Hepatocyte (in vitro differentiated cells): ENCODE results near the gene ANKDD1B. TPM values are rescaled to one million over a fixed set of nuclear protein-coding genes. Genes with fewer than 3 reads are reported as not detected.

Source experiments
- DNase-seq: peaks from one replicate; pipeline ENCODE4 v3.0.0-alpha.2; 2016; ENCODE audit warnings: low spot score
- H2AFZ ChIP-seq: fragments of 200-600 bp; sonication (generic); 2 replicates; pipeline ENCODE4 v1.6.0; 2016; ENCODE audit warnings: antibody characterized with exemption, mild to moderate bottlenecking
- H3K27ac ChIP-seq: fragments of 200-600 bp; sonication (generic); 2 replicates; pipeline ENCODE4 v1.5.1; 2016; ENCODE audit warnings: mild to moderate bottlenecking
- H3K27me3 ChIP-seq: fragments of 200-600 bp; sonication (generic); 2 replicates; pipeline ENCODE4 v1.6.1; 2016
- H3K36me3 ChIP-seq: fragments of 200-600 bp; sonication (generic); replicated peaks from 2 replicates; pipeline ENCODE4 v1.5.1; 2016; ENCODE audit warnings: low read depth; ENCODE audit not compliant: insufficient read depth
- H3K4me1 ChIP-seq: fragments of 200-600 bp; sonication (generic); 2 replicates; pipeline ENCODE4 v1.5.1; 2016; ENCODE audit warnings: mild to moderate bottlenecking, moderate library complexity; ENCODE audit not compliant: insufficient read depth
- H3K4me2 ChIP-seq: fragments of 200-600 bp; sonication (generic); 2 replicates; pipeline ENCODE4 v1.6.0; 2016
- H3K4me3 ChIP-seq: fragments of 200-600 bp; sonication (generic); 2 replicates; pipeline ENCODE4 v1.5.1; 2016; ENCODE audit warnings: mild to moderate bottlenecking
- H3K79me2 ChIP-seq: fragments of 200-600 bp; sonication (generic); 2 replicates; pipeline ENCODE4 v1.6.0; 2017; ENCODE audit warnings: mild to moderate bottlenecking
- H3K9me2 ChIP-seq: fragments of 200-600 bp; sonication (generic); replicated peaks from 2 replicates; pipeline ENCODE4 v1.6.0; 2017; ENCODE audit warnings: mild to moderate bottlenecking; ENCODE audit not compliant: insufficient read depth
- H3K9me3 ChIP-seq: fragments of 200-600 bp; sonication (generic); 2 replicates; pipeline ENCODE4 v1.5.1; 2016; ENCODE audit warnings: low read depth, mild to moderate bottlenecking
- H4K20me1 ChIP-seq: fragments of 200-600 bp; sonication (generic); 2 replicates; pipeline ENCODE4 v1.6.0; 2016; ENCODE audit warnings: mild to moderate bottlenecking; ENCODE audit not compliant: insufficient read depth, poor library complexity, severe bottlenecking
- EZH2 ChIP-seq: fragments of 200-600 bp; sonication (generic); IDR thresholded peaks from 2 replicates; pipeline ENCODE4 v1.6.1; 2016; ENCODE audit warnings: antibody characterized with exemption, mild to moderate bottlenecking, borderline replicate concordance
- EZH2phosphoT487 ChIP-seq: fragments of 200-600 bp; sonication (generic); IDR thresholded peaks from one replicate; pipeline ENCODE4 v1.6.1; 2018; ENCODE audit warnings: antibody characterized with exemption, mild to moderate bottlenecking, low read depth, moderate library complexity; ENCODE audit not compliant: unreplicated experiment, severe bottlenecking
- WGBS: methylation state at CpG from one replicate; pipeline ENCODE4 v1.1.6; 2016; ENCODE audit warnings: low lambda C conversion rate; ENCODE audit errors: missing lambda C conversion rate; 5-methylcytosine and 5-hydroxymethylcytosine counted together
- polyA plus RNA-seq: library from polyadenylated mRNA; unstranded; fragments of >200 nt; fragmentation: Nextera tagmentation; extraction: Ambion mirVana; gene quantifications from 2 replicates; pipeline ENCODE4 v1.2.1, GENCODE V29; 2016
- total RNA-seq: library from RNA; depleted of rRNA; stranded (reverse); fragments of >200 nt; gene quantifications from 2 replicates; pipeline ENCODE4 v1.2.3, GENCODE V29; 2014
- TF ChIP-seq, protein P1 (sequence below): fragments of 200-600 bp; sonication (generic); IDR thresholded peaks from 2 replicates; pipeline ENCODE4 v1.5.1; 2016; ENCODE audit warnings: antibody characterized with exemption, mild to moderate bottlenecking; ENCODE audit not compliant: poor library complexity

Gene ANKDD1B
- total and polyA plus RNA-seq, 2 experiments from 2014 or later, result 0.71 to 4.7 TPM

DNA sequence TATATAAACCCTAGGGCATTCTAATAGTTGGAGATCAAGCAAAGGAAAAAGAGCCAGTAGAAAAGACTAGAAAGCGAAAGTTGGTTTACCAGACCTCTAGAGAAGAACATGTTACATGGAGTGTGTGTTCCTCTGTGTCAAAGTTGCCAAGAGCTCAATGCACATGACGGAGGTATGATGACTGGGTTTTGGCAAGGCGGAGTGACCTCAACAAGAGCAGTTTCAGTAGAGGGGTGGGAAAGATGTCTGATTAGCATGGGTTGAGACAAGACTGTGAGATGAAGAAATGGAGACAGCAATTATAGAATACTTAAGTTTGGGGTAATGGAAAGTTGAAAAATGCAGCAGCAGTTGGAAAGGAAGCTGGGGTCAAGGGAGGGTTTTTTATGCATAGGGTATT, 1.6 kb downstream of the ANKDD1B start:
- Histone ChIP-seq H3K4me3 (no peak overlapping the region), H4K20me1 (no peaks in the 10 kb centered on the region), H3K4me2 (peak overlapping the region; percentile 94), H3K27me3 (no peaks in the 10 kb centered on the region), H3K36me3 (no peaks in the 10 kb centered on the region), H3K27ac (no peak overlapping the region), H3K4me1 (peaks cover 28% of the 10 kb centered on the region), H3K9me2 (no peaks in the 10 kb centered on the region), H3K79me2 (no peaks in the 10 kb centered on the region), H3K9me3 (no peaks in the 10 kb centered on the region), H2AFZ (no peak overlapping the region)
- DNase-seq, result no peak
- WGBS, result 100% methylated on average over 3 of the region's 3 CpGs
- no peak for TF ChIP-seq EZH2
- TF ChIP-seq EZH2phosphoT487, result no peak
- TF ChIP-seq, protein P1, sequence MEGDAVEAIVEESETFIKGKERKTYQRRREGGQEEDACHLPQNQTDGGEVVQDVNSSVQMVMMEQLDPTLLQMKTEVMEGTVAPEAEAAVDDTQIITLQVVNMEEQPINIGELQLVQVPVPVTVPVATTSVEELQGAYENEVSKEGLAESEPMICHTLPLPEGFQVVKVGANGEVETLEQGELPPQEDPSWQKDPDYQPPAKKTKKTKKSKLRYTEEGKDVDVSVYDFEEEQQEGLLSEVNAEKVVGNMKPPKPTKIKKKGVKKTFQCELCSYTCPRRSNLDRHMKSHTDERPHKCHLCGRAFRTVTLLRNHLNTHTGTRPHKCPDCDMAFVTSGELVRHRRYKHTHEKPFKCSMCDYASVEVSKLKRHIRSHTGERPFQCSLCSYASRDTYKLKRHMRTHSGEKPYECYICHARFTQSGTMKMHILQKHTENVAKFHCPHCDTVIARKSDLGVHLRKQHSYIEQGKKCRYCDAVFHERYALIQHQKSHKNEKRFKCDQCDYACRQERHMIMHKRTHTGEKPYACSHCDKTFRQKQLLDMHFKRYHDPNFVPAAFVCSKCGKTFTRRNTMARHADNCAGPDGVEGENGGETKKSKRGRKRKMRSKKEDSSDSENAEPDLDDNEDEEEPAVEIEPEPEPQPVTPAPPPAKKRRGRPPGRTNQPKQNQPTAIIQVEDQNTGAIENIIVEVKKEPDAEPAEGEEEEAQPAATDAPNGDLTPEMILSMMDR, result no peak

- no peak for DNase-seq
- Histone ChIP-seq H3K79me2 (no peaks in the 10 kb centered on the region), H3K27ac (no peak overlapping the region), H3K9me2 (no peaks in the 10 kb centered on the region), H3K9me3 (no peaks in the 10 kb centered on the region), H3K27me3 (no peaks in the 10 kb centered on the region), H3K4me2 (no peak overlapping the region), H3K4me1 (peaks cover 34% of the 10 kb centered on the region), H3K4me3 (no peak overlapping the region), H4K20me1 (no peaks in the 10 kb centered on the region), H3K36me3 (no peaks in the 10 kb centered on the region), H2AFZ (no peak overlapping the region)
- TF ChIP-seq, protein P1, result no peak
- no peak for TF ChIP-seq EZH2phosphoT487
- TF ChIP-seq EZH2, result no peak
- 84% methylated on average over 1 of the region's 1 CpG for WGBS
Measured at GRCh38 chr5:75614176-75614575, 2.9 kb downstream of the ANKDD1B start.

DNA sequence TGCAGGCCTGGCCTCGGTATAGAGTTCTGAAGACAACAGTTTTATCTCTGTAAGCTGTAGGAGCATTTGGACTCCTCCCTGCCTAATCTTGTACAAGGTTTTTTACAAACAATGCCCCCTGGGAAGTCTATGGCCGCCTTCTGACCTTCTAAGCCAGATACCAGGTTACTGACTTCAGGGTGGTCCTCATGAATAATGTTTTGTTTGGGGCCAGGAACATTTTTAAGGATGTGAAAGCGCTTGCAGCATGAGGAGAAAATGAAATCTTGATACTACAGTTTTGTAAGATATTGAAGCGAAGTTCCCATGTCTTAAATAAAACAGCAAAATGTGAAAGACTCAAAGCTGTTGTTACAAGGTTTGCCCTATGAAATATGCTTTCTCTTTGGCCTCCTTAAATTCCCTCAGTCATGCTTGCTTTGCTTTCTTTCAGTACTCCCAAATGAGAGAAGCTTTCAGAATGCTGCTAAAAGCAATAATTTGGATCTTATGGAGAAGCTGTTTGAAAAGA, 5.2 kb downstream of the ANKDD1B start:
- 36% methylated on average over 4 of the region's 4 CpGs for WGBS
- H3K9me3 ChIP-seq, result no peaks in the 10 kb centered on the region
- H3K9me2 ChIP-seq, result no peaks in the 10 kb centered on the region
- H3K4me3 ChIP-seq, result no peak overlapping the region
- no peak for DNase-seq
- H4K20me1 ChIP-seq, result no peaks in the 10 kb centered on the region
- H3K27me3 ChIP-seq, result no peaks in the 10 kb centered on the region
- no peak overlapping the region for H2AFZ ChIP-seq
- no peaks in the 10 kb centered on the region for H3K36me3 ChIP-seq
- H3K4me2 ChIP-seq, result peak overlapping the region; percentile 55
- TF ChIP-seq EZH2phosphoT487 (no peak), EZH2 (no peak)
- TF ChIP-seq, protein P1, result no peak
- peaks cover 43% of the 10 kb centered on the region for H3K4me1 ChIP-seq
- H3K27ac ChIP-seq, result peak overlapping the region; percentile 50
- no peaks in the 10 kb centered on the region for H3K79me2 ChIP-seq
